Dedifferentiated amniotic fluid mesenchymal stem cell (primary cell): Measurements from ENCODE around the gene CASP2.

Experiments used
- DNase-seq: peaks from one replicate; pipeline ENCODE4 v3.0.0-alpha.2; 2016; ENCODE audit errors: extremely low spot score

CASP2 gene

DNA sequence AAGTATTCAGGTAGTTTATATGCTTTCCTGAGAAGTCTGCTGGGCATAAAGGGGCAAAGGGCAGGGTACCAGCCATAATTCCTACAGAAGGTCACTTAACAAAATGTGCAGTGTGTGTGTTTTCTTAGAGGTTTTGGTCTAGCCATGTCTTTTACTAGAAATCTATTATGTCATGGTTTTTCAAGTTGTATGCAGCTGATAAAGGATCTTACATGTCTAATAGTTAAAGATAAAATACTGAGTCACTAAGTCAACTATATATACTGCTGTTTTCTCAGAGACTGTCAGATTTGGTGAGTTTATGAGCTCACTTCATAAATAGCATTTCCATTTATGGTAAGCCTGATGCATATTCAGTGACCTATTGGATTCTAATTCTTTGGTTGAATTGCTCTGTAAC is 7.7 kb downstream of the CASP2 start:
- DNase-seq: no peak

DNA sequence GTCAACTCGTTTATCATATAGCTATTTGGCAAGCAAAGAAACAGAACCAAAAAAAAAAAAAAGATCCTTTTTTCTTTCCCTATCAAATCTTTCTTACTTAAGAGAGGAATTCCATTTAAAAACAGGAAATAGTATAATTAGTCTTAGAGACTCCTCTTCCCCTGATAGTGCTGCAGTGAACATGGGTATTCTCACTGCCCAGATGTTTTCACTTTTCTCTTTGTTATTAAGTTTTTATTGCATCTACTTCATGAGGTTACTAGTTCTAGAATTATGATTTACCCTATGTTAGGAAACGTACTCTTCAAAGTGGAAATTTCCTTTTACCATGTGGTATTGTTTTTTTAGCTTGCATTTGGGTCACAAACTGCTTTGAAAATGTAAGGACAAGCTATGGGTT is 8.5 kb downstream of the CASP2 start:
- no peak for DNase-seq

DNA sequence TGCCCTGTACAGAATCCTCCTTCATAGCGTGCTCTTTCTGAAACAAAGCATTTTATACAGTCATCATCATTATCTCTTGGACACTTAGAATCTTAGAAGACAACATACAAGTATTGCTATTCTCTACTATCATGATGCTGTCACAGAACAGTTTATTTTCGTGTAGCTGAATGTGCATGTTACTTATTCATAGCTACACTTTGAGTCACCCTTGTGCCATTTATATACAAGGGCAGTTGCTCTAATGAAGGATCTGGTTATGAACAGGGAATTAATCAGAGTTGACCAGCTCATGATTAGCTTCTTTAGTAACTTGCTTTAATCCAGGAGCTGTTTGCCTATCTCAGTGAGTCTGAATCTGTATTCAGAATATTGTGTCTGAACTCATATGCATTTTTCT is 11.2 kb downstream of the CASP2 start:
- no peak for DNase-seq

DNA sequence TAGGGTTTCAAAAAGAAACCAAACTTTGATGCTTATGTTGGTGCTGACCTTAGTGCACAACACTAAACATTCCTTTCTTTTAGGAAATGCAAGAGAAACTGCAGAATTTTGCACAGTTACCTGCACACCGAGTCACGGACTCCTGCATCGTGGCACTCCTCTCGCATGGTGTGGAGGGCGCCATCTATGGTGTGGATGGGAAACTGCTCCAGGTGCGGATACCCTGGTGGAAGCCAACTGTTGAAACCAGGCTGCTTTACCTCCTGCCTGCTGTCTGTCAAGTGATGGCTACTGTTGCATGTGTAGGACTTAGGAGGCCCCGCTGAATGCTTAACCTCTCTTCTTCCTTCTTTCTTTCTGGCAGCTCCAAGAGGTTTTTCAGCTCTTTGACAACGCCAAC is 11.7 kb downstream of the CASP2 start:
- DNase-seq: no peak

DNA sequence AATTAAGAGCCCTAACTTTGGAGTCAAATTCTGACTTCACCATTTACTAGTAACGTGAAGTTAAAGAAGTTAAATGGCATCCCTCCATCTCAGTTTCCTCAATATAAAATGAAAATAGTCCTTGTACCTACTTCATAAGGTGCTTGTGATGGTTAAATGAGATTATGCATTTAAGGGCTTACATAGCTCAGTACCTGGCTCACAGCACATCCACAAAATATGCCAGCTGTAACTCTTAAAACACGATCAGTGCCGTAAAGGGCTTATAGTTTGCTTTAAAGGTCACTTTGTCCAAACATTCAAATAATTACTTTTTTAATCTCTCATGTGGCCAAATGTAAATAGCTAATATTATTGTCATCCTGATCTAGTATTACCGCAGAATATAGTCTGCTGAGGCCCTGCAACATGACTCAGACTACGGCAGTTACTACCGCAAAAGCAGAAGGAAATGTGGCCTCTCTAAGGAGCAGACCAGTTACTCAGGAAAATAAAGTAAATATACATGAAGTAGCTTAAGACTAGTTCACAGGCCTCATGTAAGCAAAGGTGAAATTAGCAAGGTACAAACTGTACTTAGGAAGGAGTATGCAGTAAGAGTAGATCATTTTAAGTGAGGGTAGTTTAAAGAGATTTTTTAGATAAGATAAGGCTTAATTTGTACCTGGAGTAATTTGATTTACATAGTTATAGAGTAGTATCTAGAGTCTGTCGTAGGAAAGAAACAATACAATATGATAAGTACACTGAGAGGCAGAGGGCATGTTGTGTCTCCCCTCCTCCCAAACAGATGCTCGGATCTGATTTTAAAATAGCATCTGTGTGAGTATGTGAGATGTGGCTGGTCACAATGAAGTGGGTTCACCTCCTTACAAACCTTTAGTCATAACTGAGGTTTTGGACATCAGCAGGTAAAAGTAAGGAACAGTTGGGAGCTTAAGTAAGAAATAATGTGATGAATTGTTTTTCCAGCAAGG is 13.1 kb downstream of the CASP2 start:
- DNase-seq: no peak

DNA sequence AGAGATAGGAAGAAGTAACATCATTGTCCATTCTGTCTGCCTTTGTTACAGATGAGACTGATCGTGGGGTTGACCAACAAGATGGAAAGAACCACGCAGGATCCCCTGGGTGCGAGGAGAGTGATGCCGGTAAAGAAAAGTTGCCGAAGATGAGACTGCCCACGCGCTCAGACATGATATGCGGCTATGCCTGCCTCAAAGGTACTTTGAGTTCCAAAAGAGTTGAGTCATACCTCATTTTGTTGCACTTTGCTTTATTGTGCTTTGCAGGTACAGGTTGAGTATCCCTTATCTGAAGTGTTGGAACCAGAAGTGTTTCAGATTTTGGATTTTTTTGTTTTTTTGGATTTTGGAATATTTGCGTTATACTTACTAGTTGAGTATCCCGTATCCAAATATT is 15.6 kb downstream of the CASP2 start:
- no peak for DNase-seq

DNA sequence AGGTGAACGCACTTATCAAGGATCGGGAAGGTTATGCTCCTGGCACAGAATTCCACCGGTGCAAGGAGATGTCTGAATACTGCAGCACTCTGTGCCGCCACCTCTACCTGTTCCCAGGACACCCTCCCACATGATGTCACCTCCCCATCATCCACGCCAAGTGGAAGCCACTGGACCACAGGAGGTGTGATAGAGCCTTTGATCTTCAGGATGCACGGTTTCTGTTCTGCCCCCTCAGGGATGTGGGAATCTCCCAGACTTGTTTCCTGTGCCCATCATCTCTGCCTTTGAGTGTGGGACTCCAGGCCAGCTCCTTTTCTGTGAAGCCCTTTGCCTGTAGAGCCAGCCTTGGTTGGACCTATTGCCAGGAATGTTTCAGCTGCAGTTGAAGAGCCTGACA is 16.8 kb downstream of the CASP2 start:
- no peak for DNase-seq

DNA sequence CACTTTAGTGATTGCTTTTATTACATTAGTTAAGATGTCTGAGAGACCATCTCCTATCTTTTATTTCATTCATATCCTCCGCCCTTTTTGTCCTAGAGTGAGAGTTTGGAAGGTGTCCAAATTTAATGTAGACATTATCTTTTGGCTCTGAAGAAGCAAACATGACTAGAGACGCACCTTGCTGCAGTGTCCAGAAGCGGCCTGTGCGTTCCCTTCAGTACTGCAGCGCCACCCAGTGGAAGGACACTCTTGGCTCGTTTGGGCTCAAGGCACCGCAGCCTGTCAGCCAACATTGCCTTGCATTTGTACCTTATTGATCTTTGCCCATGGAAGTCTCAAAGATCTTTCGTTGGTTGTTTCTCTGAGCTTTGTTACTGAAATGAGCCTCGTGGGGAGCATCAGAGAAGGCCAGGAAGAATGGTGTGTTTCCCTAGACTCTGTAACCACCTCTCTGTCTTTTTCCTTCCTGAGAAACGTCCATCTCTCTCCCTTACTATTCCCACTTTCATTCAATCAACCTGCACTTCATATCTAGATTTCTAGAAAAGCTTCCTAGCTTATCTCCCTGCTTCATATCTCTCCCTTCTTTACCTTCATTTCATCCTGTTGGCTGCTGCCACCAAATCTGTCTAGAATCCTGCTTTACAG is 17.4 kb downstream of the CASP2 start:
- no peak for DNase-seq

DNA sequence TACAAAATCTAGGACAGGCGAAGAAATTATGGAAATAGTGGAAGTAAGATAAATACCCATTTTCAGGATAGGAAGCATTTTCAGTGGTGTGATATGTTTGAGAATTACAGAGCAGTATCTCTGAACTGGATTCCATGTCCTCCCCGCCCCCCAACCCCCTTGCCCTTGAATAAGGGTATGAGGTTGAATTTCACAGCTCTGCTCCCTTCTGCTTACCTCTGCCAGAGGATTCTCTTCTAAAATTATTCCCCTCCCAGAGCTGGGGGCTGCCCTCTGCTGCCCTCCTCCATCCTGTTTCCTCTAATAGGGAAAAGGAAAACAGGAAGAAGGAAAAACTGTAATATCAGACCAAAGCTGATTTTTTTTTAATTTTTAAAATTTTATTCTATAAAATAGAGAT is 20.5 kb downstream of the CASP2 start:
- no peak for DNase-seq

DNA sequence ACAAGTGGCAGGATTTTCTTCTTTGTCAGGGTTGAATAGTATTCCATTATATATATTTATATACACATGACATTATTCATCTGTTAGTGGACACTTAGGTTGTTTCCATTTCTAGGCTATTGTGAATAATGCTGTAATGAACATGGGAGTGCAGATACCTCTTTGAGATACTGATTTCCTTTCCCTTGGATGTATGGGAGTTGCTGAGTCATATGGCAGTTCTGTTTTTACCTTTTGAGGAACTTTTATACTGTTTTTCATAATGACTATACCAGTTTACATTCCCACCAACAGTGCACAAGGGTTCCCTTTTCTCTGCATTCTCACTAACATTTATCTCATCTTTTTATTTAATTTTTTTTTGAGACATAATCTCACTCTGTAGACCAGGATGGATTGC is 26.0 kb downstream of the CASP2 start:
- no peak for DNase-seq

DNA sequence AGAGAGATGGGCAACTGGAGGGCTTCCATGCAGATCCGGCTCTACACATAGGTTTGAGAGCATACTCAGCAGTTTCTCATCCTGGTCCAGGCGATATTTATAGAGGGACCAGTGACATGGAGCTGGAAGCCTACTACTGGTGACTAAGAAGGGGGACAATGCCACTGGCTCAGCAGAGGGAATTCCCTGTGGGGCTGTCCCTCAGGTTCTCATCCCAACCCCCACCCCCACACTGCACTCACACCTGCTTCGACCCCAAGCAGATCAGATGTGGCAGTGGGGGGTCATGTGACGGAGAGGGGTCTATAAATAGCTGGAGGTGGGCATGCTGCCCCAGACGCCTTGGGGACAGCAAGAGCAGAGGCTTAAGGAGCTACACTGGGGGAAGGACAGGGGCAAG is 27.6 kb downstream of the CASP2 start, which contains the start of gene CLCN1:
CLCN1 (plus strand) TSS at position 336 of the 400 bp plus-strand sequence. CDS start 102 bp downstream, outside the sequence.
- DNase-seq: no peak

DNA sequence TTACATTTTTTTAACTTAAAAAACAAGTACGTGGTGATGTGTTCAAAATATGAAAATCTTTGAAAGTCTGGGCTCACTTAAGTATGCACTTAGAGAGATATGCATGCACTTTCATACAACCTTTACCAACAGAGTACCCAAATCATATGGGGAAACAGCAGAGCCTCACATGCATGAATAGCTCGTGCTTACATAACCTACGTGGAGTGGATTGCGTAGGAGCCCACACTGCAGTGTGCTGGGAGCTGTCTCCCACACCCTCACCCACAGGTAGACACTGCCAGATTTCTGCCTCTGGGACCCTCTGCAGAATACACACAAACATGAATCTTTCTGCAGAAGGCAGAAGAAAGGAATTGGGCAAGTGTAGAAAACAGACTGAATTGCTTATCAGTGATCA is 28.3 kb downstream of the CASP2 start:
- no peak for DNase-seq

DNA sequence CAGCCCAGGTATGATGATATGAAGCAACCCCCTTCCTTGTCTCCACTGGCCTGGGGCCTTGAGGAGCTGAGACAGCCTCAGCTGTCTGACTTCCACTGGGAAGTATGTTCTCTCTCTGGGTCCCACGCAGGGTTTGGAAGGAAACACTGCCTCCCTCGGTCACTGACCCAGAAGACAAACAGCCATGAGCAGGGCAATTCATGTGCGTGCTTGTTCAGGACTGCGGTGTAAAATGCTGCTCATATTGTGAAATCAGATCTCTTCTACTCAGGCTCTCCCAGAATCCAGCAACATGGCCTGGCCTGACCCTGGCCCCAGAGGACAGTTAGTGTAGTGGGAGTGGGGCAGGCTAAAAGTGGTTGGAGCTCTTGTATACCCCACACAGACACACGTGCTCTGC is 30.5 kb downstream of the CASP2 start:
- peak; percentile 21 for DNase-seq

DNA sequence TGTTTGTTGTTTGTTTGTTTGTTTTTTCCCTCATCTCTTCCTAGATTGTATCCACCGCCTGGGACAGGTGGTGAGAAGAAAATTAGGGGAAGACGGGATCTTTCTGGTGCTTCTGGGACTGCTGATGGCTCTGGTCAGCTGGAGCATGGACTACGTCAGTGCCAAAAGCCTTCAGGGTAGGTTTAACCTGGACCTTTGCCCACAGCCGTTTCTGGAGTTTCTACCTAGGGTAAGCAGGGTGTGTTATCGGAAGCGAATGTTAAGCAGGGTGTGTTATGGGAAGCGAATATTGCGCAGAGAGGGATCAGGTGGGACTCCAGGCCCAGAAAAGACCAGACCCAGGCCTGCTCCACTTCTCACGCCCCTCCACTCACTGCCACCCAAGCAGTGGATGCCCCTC is 32.5 kb downstream of the CASP2 start:
- DNase-seq: no peak

DNA sequence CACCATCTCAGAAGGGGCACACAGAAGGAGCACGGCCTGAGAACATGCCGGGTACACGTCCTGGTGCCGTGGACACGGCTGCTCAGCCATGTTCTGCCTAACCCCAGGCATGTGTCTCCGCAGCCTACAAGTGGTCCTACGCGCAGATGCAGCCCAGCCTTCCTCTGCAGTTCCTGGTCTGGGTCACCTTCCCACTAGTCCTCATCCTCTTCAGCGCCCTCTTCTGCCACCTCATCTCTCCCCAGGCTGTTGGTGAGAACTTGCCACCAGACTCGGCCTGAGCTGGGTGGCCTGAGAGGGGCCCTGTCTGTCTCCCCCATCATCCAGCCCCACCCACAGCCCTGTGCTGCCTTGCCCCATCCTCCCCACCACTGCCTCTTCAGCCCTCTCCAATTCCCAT is 33.1 kb downstream of the CASP2 start:
- DNase-seq: no peak

DNA sequence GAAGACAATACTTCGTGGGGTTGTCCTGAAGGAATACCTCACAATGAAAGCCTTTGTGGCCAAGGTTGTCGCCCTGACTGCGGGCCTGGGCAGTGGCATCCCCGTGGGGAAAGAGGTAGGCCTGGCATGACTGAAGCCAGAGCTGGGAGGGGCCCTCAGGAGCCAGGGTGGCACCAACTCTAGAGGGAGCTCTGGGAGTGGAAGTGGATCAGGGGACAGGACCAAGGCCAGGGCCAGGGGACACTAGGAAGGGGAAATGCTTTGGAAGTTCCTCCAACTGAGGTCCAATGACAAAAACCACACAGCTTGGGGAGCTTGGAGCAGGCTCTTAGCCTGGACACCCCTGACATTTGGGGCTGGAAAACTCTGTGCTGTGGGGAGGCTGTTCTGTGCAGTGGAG is 33.6 kb downstream of the CASP2 start:
- no peak for DNase-seq

DNA sequence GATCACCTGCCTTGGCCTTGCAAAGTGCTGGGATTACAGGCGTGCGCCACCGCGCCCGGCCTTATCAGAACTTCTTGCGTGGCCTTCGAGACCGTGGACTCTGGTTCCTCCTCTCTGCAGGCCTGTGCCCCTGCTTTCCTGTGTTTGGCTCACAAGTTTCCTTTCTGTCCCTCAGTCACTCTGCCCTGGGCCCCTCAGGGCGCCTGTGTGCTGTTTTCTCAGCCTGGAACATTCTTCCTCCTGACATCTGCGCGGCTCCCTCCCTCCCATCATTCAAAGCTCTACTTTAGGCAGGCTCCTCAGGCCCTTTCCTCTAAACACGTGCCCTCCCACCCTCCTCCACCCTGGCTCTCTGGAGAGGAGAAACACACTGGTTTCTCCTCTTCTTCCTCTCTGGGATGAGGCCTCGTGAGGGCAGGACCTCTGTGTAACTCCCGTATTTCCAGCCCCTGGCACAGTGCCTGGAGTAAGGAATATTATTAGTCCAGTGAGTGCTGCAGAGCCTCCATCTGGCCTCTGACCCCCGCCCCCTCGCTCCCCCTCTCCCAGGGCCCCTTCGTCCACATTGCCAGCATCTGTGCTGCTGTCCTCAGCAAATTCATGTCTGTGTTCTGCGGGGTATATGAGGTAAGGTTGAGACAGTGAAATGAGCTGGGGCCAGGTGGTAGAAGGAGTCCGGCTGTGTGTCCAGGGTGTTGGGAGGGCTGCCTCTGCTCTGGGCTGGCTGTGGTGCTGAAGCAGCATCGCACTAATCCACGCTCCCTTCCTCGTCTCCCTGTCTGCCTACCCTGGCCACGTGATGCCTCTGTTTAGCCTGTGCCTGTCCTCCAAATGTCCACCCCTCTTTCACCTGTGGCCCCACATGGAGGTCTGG is 34.8 kb downstream of the CASP2 start:
- no peak for DNase-seq

DNA sequence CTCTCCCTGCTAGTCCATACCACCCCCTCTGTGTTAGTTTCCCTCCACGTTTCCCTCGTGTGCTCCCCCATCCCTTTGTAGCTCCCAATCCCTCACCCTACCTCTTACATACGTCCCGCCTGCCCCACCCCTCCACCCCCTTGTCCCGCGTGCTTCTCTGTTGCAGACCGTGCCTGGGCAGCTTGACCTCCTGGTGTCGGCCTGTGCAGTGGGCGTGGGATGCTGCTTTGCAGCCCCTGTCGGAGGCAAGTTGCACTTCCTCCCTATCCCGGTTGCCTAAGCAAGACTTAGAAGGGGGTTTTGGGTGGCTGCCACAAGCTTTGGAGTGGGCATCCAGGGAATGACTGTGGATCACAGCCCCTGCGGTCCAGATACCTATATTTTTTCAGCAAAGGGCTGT is 35.5 kb downstream of the CASP2 start:
- no peak for DNase-seq

DNA sequence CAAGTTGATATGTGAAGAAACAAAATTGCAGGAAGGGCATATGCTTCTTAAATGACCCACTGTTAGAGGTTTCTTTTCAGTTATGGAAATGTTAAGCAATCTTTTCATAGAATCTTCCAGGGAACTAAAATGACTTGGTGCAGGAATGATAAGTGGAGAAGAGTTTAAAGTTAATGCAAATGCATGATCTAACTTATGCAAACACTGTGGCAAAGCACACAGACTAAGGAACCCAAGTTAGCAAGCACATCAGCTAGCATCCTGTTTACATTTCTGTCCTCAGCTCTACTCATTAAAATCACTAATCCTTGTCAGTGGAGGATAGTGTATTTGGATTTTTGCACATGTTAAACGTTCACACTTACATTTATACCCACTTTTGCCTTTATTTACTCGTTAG is 37.1 kb downstream of the CASP2 start:
- no peak for DNase-seq

DNA sequence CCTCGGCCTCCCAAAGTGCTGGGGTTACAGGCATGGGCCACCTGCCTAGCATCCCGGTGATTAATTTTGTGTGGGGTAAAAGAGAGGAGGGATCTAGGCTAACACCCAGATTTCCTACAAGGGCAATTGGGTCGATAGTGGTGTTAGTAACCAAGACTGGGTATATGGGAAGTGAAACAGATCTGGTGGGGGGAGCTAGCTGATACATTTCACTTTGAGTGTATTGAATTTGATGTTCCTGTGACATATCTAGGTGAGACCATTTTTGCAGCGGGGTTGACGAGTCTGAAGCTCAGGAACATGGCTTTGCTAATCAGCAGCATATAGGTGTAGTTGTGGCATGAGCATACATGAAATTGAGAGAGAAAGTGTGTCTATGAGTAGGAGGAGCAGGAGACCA is 39.8 kb downstream of the CASP2 start:
- DNase-seq: no peak

DNA sequence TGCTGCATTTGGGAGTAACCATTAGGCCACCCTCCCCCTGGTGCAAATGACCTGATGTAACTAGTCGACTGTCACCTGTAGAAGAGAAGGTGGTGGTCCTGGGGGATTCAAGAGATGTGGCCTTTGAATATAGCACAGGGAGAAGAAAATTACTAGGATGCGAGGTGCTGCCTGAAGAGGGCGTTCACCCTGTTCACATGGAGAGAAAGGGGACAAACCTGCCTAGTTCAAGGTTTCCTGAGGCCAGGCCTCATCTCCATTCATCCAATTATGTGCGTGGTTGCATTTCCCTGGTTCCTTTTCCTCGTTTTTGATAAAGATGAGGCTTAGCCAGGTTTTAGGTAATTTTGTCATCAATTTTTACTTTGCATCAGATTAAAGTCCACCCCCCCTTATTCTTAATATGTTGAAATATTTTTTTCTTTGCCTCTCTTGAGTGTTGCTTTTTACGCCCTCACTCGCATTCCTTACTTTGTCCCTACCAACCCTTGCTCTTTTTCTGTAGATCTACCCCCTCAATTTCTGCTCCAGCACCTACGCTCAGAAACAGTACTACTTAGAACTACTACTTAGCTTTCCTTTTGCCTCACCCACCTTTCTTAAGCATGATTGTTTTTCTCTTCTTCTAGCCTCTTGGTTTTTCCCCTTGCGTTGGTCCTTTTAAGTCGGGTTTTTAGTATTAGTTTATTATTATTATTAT is 41.5 kb downstream of the CASP2 start:
- DNase-seq: no peak
